Measurements from ENCODE around the gene WFIKKN2. TPM values are rescaled to one million over a fixed set of nuclear protein-coding genes. Genes with fewer than 3 reads are reported as not detected.

Gene WFIKKN2
- total RNA-seq, 1 experiment from 2014 or later, result 0.05 TPM

DNA sequence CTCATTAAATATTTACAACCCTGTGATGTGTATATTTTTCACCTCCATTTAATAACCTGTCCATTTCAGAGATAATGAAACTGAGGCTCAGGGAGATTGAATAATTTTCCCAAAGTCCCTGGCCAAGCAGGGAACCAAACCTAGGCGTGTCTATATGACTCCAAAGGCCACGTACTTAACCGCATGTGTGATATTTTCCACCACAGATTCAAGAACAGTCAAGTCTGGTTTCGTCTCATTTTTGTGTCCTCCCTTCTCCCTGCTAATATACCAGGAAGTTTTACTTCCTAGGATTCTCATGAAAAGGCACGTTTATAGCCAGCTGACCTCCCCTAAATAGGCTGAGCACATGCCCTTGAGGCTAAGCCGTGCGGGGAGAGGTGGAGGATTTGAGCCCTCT, 15.3 kb downstream of the WFIKKN2 start:
- no peak overlapping the region for H3K9ac ChIP-seq (ENCODE audit: low read length)
- BruUV-seq (replicated peaks), result no TSS peak
- intact Hi-C loops (cut with micrococcal nuclease), result loop anchor here (5.0 kb wide), 1 partner anchor 302 kb away; the partner anchor contains the start of gene NME1
- ChIA-PET RAD21 (ENCODE audit: low non-redundant PET in 1 of 2, low total read pairs in 2 of 2, uncharacterized antibody in 2 of 2, unreplicated experiment in 2 of 2) (no interaction called here), CTCF (interaction anchor here (0.6 to 4.4 kb wide), 5 partner anchors 10 to 104 kb away, joined by 3 to 85 read pairs (median 29); no protein-coding TSS in a partner anchor), POLR2A (no interaction called here)
- ATAC-seq (no peak), DNase-seq (ENCODE audit: low read depth, low spot score) (no peak)
- no peaks in the 10 kb centered on the region for H3K9me2 ChIP-seq (ENCODE audit: insufficient read depth)
- no peaks in the 10 kb centered on the region for H4K20me1 ChIP-seq (ENCODE audit: insufficient read depth)
- TF ChIP-seq FOSL1 (IDR thresholded peaks at IDR 0.05; ENCODE audit: low read depth), result no peak
- TF ChIP-seq RAD21 (IDR thresholded peaks at IDR 0.05; ENCODE audit: low read depth), result no peak
- no peak for TF ChIP-seq CEBPB (IDR thresholded peaks at IDR 0.05; ENCODE audit: low read depth)
- TF ChIP-seq ZNF274 (IDR thresholded peaks at IDR 0.05; ENCODE audit: low read depth, low read length), result no peak
- TF ChIP-seq CBX3 (IDR thresholded peaks at IDR 0.05; ENCODE audit: low read depth), result no peak
- TF ChIP-seq EZH2 (IDR thresholded peaks at IDR 0.05), result no peak
- no peak for TF ChIP-seq SIN3A (IDR thresholded peaks at IDR 0.05; ENCODE audit: low read depth)
- TF ChIP-seq, protein P1, sequence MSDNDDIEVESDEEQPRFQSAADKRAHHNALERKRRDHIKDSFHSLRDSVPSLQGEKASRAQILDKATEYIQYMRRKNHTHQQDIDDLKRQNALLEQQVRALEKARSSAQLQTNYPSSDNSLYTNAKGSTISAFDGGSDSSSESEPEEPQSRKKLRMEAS (IDR thresholded peaks at IDR 0.05), result no peak
- no peak for TF ChIP-seq ELF1 (IDR thresholded peaks at IDR 0.05; ENCODE audit: borderline replicate concordance, low read depth)
- TF ChIP-seq SP1 (IDR thresholded peaks at IDR 0.05; ENCODE audit: low read depth), result no peak
- no peak for TF ChIP-seq JUND (IDR thresholded peaks at IDR 0.05)
- TF ChIP-seq EGR1 (IDR thresholded peaks at IDR 0.05; ENCODE audit: low read depth), result no peak
- no peak overlapping the region for H2AFZ ChIP-seq (ENCODE audit: low read depth, low read length, poor library complexity, severe bottlenecking)
- H3K9me3 ChIP-seq (ENCODE audit: control insufficient read depth in 1 of 2, insufficient read depth in 1 of 2, low read depth in 1 of 2, low read length in 2 of 2), result no peaks in the 10 kb centered on the region
- H3K27ac ChIP-seq (ENCODE audit: low read depth, low read length), result no peak overlapping the region
- H3K4me2 ChIP-seq (ENCODE audit: low read length), result no peak overlapping the region
- peaks cover 5 to 15% of the 10 kb centered on the region in 2 experiments for H3K4me1 ChIP-seq (ENCODE audit: control insufficient read depth in 1 of 2, insufficient read depth in 2 of 2, low read length in 2 of 2)
- H3K4me3 ChIP-seq (replicated peaks in 1 of 2; ENCODE audit: low read depth in 1 of 2, low read length in 2 of 2), result no peak overlapping the region
- H3K36me3 ChIP-seq (ENCODE audit: control insufficient read depth in 1 of 2, insufficient read depth in 2 of 2, low read length in 2 of 2), result no peaks in the 10 kb centered on the region
- H3K79me2 ChIP-seq (ENCODE audit: insufficient read depth, low read length), result no peaks in the 10 kb centered on the region
- no peaks in the 10 kb centered on the region for H3K27me3 ChIP-seq (ENCODE audit: insufficient read depth, low read length)
